Mesodermal cell (in vitro differentiated cells): Measurements from ENCODE around the gene USP11. TPM values are rescaled to one million over a fixed set of nuclear protein-coding genes. Genes with fewer than 3 reads are reported as not detected.
A peak's percentile ranks its signal among the peaks of the same experiment; 100 is the strongest.

Experiments used
- H3K27ac ChIP-seq: 2 replicates; pipeline ENCODE4 v1.7.0; 2013; ENCODE audit warnings: mild to moderate bottlenecking, low read depth, low read length, moderate library complexity; ENCODE audit not compliant: severe bottlenecking
- H3K36me3 ChIP-seq: 2 replicates; pipeline ENCODE4 v1.7.1; 2013; ENCODE audit warnings: mild to moderate bottlenecking, low read length, moderate library complexity; ENCODE audit not compliant: control insufficient read depth, insufficient read depth
- H3K4me1 ChIP-seq: one replicate; pipeline ENCODE4 v1.7.1; 2013; ENCODE audit warnings: mild to moderate bottlenecking, low read length; ENCODE audit not compliant: insufficient read depth, control insufficient read depth, poor library complexity, severe bottlenecking
- H3K4me3 ChIP-seq: 2 replicates; pipeline ENCODE4 v1.7.0; 2013; ENCODE audit warnings: low read length, control low read depth, mild to moderate bottlenecking; ENCODE audit not compliant: insufficient read depth, poor library complexity, severe bottlenecking; ENCODE audit errors: extremely low read depth
- H3K9me3 ChIP-seq: 2 replicates; pipeline ENCODE4 v1.7.1; 2013; ENCODE audit warnings: mild to moderate bottlenecking, low read length, moderate library complexity; ENCODE audit not compliant: control insufficient read depth
- WGBS, 2 experiments: methylation state at CpG; one replicate each; pipeline ENCODE4 v1.1.5; 2013; ENCODE audit warnings: missing lambda C conversion rate in 2 of 2; ENCODE audit not compliant: insufficient coverage in 2 of 2; 5-methylcytosine and 5-hydroxymethylcytosine counted together
- polyA plus RNA-seq, 2 experiments: library from polyadenylated mRNA; stranded (reverse); fragments of 50-300 nt; gene quantifications; one replicate each; pipeline ENCODE4 v1.2.3, GENCODE V29; 2013

Gene USP11
- 90.5 TPM for polyA plus RNA-seq (2013, experiment 1 of 2)
- polyA plus RNA-seq (2013, experiment 2 of 2) = 83.1 TPM

DNA sequence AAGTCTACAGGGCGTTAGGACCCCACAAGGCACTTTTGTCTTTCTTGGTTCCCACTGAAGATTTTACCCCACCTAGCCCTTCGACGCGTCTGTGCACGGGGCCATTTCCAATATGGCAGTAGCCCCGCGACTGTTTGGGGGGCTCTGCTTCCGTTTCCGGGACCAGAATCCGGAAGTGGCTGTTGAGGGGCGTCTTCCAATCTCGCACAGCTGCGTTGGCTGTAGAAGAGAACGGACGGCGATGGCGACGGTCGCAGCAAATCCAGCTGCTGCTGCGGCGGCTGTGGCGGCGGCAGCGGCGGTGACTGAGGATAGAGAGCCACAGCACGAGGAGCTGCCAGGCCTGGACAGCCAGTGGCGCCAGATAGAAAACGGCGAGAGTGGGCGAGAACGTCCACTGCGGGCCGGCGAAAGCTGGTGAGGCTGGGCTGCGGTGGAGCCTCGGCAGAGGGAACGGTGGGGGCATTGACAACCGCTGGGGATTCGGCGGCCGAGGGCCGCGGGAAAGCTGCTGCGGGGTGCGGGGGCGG, at the start of gene USP11:
TSS of gene USP11 (plus strand) at position 207 of the 530 bp plus-strand sequence. CDS start at position 242, 35 bp downstream.
- Histone ChIP-seq H3K4me1 (peaks cover 2% of the 10 kb centered on the region), H3K36me3 (peaks cover 11% of the 10 kb centered on the region), H3K27ac (peak within 1 kb of the TSS; percentile 90), H3K9me3 (no peaks in the 10 kb centered on the region), H3K4me3 (peak within 1 kb of the TSS; percentile 56)
- WGBS, 2 experiments = 0 to 4% methylated on average over 16 to 17 of the region's 46 CpGs

DNA sequence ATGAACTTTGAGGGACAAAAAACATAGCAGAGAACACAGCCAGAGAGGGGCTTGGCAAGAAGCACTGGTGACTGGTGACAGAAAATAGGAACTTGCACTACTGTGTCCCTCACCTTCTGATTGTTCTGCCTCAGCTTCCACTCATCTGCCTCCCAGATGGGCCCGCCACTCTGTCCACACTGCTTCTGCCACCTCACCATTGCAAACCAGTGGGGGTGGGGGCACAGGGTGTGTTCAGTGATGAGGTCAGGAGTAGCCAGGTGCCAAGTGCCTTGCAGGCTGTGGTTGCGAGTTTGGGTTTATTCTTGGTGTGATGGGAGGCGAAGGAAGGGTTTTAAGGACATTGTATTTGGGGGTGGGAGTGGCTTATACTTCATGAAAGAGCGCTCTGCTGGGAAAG, 48.3 kb upstream of the USP11 start:
- Histone ChIP-seq H3K36me3 (peaks cover 51% of the 10 kb centered on the region), H3K4me1 (no peaks in the 10 kb centered on the region), H3K4me3 (no peak overlapping the region), H3K9me3 (no peaks in the 10 kb centered on the region), H3K27ac (no peak overlapping the region)
- WGBS, 2 experiments = 92 to 100% methylated on average over 2 of the region's 4 CpGs

DNA sequence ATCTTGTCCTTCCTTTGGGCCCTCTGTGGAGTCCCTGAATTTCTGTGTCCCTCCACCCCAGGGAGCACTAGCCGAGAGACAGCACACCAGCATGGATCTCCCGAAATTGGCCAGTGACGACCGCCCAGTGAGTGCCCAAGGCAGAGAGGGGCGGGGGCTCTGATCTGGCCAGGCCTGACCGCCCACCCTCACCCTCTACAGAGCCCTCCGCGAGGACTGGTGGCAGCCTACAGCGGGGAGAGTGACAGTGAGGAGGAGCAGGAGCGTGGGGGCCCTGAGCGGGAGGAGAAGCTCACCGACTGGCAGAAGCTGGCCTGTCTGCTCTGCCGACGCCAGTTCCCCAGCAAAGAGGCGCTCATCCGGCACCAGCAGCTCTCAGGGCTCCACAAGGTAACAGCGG, 47.6 kb upstream of the USP11 start:
- no peaks in the 10 kb centered on the region for H3K4me1 ChIP-seq
- no peak overlapping the region for H3K4me3 ChIP-seq
- H3K27ac ChIP-seq = no peak overlapping the region
- no peaks in the 10 kb centered on the region for H3K9me3 ChIP-seq
- H3K36me3 ChIP-seq = peaks cover 48% of the 10 kb centered on the region
- WGBS, 2 experiments = 93 to 98% methylated on average over 7 to 10 of the region's 17 CpGs

DNA sequence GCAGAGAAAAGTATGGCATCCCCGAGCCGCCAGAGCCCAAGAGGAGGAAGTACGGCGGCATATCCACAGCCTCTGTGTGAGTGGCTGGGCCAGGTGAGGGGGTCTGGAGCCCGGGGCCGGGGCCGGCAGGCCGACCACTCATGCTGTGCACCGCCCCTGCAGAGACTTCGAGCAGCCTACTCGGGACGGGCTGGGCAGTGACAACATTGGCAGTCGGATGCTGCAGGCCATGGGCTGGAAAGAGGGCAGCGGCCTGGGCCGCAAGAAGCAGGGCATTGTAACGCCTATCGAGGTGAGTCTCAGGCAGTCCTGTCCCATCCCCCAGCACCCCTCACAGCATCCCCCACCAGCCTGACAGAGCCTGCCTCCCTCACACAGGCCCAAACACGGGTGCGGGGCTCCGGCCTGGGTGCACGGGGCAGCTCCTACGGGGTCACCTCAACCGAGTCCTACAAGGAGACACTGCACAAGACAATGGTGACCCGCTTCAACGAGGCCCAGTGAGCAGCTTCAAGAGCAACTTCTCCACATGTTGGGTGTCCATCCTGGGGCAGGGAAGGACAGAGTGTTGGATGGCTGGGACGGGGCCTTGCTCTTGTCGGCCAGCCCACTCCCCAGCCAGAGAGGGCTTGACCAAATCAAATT, 46.6 kb upstream of the USP11 start:
- Histone ChIP-seq H3K4me1 (no peaks in the 10 kb centered on the region), H3K9me3 (no peaks in the 10 kb centered on the region), H3K27ac (no peak overlapping the region), H3K36me3 (peaks cover 38% of the 10 kb centered on the region), H3K4me3 (no peak overlapping the region)
- WGBS, 2 experiments = 97 to 100% methylated on average over 10 to 12 of the region's 27 CpGs

DNA sequence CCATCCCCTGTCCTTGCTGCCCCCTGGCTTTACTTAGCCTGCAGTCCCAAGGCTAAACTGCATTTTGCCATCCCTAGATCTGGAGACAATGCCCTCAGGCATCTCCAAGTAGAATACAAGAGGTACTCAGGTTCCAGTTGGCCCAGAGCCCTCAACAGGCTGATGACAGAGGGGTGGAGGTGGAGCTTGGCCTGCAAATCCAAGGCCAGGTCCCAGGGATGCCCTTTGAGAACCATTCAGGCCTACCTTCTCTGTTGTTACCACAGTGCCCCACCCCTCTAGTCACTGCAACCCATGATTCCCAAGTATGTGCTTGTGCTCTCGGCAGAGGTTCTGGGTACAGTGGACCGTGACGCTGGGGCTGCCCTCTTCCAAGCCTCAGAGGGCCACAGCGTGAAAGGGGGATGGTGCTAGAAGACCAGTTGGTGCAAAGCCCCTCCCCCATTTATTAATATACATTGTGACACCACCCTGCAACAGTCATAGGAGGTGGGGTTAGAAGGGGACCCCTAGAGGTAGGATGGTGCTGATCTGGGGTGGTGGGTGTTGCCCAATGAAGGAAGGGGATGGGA, 45.6 kb upstream of the USP11 start:
- Histone ChIP-seq H3K4me1 (no peaks in the 10 kb centered on the region), H3K4me3 (no peak overlapping the region), H3K27ac (no peak overlapping the region), H3K36me3 (peaks cover 33% of the 10 kb centered on the region), H3K9me3 (no peaks in the 10 kb centered on the region)
- WGBS, 2 experiments = no CpG with 5 or more reads among the region's 4 CpGs

DNA sequence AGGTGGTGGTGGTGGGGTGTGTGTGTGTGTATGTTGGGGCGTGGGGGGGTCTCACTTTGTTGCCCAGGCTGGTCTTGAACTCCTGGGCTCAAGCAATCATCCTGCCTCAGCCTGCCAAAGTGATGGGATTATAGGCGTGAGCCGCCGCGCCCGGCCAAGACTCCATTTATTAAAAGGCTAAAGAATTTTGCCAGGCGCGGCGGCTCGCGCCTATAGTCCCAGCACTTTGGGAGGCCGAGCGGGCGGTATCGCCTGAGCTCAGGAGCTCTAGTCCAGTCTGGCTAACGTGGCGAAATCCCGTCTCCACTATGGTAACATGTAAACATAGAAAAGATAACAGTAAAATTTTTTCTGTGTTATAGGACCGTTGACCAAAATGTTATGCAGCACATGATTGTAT, 42.9 kb upstream of the USP11 start:
- H3K4me3 ChIP-seq = no peak overlapping the region
- no peaks in the 10 kb centered on the region for H3K9me3 ChIP-seq
- no peaks in the 10 kb centered on the region for H3K4me1 ChIP-seq
- peaks cover 19% of the 10 kb centered on the region for H3K36me3 ChIP-seq
- H3K27ac ChIP-seq = no peak overlapping the region
- 81% methylated on average over 6 of the region's 19 CpGs; no CpG with 5 or more reads in 1 of the 2 experiments for WGBS, 2 experiments

DNA sequence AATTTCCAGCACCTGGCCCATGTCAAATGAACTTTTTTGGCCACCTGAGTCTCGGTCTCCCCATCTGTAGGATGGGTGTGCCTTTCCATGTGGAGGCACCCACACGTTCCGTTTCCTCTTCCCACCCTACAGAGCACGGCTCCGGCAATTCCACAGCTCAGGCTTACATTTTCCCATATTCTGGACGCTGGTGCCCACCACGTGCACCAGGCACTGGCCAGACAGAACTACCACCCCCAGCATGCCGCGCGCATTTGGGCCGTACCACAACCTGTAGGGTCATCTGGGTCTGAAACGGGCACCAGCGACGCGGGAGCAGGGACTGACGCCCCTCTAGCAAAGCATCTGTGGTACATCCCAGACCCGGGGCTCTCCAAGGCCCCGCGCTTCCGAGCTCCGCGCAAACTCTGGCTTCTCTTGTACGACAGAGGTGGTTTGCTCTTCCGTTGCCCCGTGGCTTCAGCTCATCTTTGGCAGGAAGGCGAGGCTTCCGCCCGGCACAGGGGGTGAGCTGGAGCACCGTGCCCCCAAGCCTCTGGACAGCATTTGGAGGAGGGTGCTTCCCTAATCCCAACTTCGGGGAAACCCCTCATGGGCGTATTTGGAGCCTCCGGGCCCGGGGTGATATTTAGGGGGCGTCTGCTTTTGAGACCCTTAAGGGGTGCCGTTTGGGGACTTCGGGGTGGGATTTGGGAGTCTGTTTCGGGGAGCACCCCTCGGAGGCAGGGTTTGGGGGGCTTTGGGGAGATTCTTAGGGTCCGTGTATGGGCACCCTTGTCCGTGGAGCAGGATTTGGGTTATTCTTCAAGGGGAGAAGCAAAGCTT, 42.2 kb upstream of the USP11 start:
- WGBS, 2 experiments = 0% methylated on average over 1 to 10 of the region's 40 CpGs
- Histone ChIP-seq H3K9me3 (no peaks in the 10 kb centered on the region), H3K27ac (no peak overlapping the region), H3K4me3 (peak overlapping the region; percentile 54), H3K4me1 (peaks cover 4% of the 10 kb centered on the region), H3K36me3 (peaks cover 17% of the 10 kb centered on the region)

DNA sequence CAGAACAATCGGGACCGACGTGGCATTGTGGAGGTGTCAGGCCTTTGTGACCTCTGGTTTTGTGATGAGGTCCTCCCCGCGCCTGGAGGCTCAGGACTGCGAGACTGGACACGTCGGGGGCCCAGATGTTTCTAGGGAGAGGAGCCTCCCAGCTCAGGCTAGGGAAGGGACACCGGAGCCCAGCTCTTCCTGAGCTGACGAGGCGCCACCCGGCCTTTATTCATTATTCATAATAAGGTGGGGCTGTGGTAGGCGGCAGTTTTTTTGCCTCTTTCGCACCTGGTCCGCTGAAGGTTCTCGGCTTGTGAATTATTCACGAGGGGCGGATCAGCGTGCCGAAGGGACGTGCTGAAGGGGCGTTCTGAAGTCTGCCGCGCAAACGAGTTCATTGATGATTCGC, 41.5 kb upstream of the USP11 start:
- H3K4me1 ChIP-seq = peaks cover 7% of the 10 kb centered on the region
- no peak overlapping the region for H3K27ac ChIP-seq
- H3K4me3 ChIP-seq = peak overlapping the region; percentile 54
- peaks cover 10% of the 10 kb centered on the region for H3K36me3 ChIP-seq
- no peaks in the 10 kb centered on the region for H3K9me3 ChIP-seq
- WGBS, 2 experiments = 0 to 7% methylated on average over 3 of the region's 26 CpGs

DNA sequence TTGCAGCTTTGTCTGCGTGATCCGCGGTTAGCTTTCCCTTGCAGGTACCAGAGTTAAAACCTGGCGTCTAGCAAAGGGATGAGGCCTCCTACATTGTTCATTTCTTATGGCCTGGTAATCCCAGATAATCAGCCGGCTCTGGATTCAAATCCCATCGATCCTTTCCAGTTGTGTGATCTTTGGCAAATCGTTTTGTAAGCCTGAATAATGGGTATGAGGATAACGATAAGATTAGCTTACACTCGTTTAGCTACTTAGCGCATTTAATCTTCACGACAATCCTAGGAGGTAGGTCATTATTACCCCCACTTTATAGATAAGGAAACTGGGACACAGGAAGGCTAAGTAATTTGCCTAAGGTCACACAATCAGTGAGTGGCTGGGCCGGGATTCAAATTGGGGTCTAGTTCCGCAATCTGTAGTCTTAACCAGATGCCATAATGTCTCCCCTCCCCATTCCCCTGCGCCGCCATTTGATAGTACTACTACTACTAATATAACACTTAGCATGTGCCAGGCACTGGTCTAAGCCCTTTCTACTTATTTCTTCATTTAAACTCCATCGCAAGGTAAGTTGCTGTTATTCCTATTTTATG, 40.9 kb upstream of the USP11 start:
- Histone ChIP-seq H3K4me3 (peak overlapping the region; percentile 54), H3K27ac (no peak overlapping the region), H3K4me1 (peaks cover 7% of the 10 kb centered on the region), H3K9me3 (no peaks in the 10 kb centered on the region), H3K36me3 (peaks cover 8% of the 10 kb centered on the region)
- 10 to 61% methylated on average over 2 to 8 of the region's 16 CpGs for WGBS, 2 experiments

DNA sequence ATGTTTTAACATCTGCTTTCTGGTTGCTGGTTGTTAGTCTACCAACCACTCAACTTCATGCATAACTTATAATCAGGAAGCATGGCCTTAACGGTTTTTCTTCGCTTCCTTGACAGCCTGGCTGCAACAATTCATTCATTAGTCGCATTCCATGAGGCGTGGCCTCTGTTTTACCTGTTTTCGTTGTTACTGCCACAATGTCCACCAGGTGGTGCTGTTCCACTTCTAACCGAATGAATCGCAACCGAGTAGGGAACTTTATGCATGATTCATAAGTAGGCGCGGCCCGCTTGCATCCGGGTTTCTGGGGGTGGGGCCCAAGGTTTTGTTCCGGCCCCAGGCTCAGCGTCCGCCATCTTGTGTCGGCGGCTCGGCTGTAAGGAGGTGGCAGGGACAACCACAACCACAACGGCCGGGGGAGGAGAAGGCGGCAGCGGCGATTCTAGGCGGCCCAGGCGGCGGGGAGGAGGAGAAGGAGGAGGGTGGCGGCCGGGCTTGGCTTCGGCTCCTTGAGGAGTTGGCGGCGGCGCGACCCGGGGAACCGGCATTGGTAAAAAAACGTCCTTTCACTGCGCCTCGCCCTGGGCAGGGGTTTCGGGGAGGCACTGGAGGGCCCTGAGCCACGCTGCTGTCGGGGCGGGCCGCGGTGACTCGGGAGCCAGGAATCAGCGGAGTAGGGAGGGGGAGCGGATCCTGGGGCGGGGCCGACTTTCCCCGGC, 39.2 kb upstream of the USP11 start, which contains the start of gene UBA1:
TSS of gene UBA1 (plus strand) at position 355 of the 719 bp plus-strand sequence. CDS start 4,974 bp downstream, outside the sequence.
- H3K36me3 ChIP-seq = peaks cover 11% of the 10 kb centered on the region
- 0 to 3% methylated on average over 2 to 16 of the region's 50 CpGs for WGBS, 2 experiments
- peak within 1 kb of the TSS; percentile 61 for H3K4me3 ChIP-seq
- H3K27ac ChIP-seq = peak within 1 kb of the TSS; percentile 86
- peaks cover 15% of the 10 kb centered on the region for H3K4me1 ChIP-seq
- no peaks in the 10 kb centered on the region for H3K9me3 ChIP-seq
